ENCODE results near the gene YIPF1.
A peak's percentile ranks its signal among the peaks of the same experiment; 100 is the strongest.
"Not testable (repeated sequence)": the region's sequence is repeated elsewhere in the genome, so short reads cannot be mapped to it uniquely, and the experiment has no call there.

The YIPF1 gene

DNA sequence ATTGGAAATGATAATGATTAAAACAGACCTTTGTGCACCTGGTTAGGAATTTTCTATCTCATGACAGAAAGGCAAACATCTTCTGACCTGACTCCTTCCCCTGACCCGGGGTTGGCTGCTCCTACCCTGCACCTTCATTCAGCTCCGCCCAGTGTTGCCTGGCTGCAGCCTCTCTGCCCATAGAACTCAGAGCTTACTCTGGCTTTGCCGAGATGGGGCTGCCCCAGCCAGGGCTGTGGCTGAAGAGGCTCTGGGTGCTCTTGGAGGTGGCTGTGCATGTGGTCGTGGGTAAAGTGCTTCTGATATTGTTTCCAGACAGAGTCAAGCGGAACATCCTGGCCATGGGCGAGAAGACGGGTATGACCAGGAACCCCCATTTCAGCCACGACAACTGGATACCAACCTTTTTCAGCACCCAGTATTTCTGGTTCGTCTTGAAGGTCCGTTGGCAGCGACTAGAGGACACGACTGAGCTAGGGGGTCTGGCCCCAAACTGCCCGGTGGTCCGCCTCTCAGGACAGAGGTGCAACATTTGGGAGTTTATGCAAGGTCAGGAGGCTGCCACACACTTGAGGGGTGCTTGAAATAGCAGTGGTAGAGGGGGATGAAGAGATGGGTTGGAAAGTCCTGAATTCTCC is 4.5 kb upstream of the YIPF1 start, which contains the start of gene DIO1:
Gene DIO1, plus strand, starts transcription at position 189 of the 638 bp plus-strand sequence. Its CDS starts 24 bp downstream, at position 213.
- DNase-seq = no peak

DNA sequence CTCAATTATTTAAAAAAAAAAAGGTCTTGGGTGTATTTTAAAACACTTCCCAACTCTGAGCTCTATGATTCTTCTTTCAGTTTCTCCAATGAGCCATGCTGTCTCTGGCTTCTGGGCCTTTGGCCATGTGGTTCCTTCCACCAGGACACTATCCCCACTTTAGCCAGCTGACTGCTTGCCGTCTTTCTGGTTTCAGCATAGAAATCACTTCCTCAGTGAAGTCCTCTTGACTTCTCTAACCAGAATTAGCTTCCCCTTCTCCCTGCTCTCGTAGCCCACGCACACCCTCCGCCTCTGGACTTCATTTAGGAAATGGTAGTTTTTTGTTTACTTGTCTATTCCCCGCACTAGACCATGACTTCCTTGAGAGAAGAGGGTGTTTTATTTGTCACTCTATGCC is 3.3 kb upstream of the YIPF1 start:
- DNase-seq = no peak

DNA sequence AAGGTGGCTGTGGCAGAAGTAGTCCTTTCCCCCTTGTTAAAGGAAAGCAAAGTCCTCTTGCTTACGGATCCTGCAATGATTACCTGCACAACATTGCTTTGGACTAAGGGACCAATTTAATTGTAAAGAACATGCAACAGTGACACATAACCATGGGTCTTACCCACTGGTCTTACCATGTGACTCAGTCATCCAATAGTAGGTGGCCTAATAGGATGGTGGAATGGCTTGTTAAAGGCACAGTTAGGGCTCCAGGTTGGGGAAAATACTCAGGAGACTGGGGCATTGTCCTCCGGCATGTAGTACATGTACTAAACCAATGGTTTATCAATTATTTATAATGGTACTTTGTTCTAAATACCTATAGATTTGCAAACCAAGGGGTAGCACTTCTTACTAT is 2.1 kb upstream of the YIPF1 start:
- DNase-seq = no peak

DNA sequence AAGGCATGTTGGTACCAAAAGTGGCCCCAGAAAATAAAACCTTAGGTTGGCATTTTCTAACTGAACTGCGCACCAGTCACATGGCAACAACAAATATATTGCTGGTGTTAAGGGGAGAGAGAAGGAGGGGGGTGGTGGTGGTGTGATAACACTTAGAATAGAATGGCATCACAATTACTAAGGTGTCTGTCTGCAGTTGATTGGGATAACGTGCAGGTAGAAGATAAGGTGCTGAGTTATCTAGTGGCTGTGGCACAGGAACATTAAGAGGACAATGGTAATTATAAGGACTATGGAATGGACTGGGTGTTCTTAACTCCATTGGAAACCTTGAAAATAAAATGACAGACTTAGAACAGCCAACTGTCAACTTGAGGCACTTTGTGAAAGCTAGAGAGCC is 1.4 kb upstream of the YIPF1 start:
- no peak for DNase-seq

DNA sequence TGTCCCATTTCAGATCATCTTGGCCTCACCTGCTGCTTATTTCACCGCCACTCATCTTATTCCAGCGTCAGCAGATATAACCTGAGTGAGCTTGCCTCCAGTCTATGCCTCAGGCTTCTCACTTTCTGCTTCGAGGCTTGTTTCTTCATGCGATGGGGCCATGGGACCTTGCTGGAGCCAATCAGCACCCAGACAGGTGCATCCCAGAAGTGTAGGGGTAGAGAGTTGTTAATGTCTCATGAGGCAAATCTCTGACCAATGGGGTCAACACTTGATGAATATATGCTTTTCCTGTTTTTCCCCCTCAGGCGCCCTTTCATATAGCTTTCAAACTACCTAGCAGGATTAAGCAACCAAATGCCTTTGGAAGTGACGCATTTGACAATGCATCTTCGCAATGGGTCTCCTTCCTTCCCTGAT is 935 bp upstream of the YIPF1 start:
- DNase-seq = no peak

DNA sequence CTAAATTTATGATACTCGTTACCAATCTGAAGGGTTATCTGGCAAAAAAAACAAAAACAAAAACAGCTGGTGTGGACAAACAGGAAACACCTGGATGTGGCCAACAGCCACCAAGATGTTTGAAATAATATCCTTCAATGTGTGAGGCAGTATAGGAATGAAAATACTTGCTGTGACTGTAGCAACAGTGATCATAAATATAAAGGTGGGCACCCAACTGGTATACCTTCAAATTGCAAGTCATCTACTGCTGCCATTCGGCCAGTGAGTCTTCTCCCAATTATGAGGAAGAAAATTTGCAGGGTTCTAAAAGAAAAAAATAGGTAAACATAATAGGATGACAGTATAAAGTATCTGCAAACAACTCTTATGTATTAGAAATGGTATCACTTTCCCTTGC is 916 bp downstream of the YIPF1 start:
- DNase-seq = no peak

DNA sequence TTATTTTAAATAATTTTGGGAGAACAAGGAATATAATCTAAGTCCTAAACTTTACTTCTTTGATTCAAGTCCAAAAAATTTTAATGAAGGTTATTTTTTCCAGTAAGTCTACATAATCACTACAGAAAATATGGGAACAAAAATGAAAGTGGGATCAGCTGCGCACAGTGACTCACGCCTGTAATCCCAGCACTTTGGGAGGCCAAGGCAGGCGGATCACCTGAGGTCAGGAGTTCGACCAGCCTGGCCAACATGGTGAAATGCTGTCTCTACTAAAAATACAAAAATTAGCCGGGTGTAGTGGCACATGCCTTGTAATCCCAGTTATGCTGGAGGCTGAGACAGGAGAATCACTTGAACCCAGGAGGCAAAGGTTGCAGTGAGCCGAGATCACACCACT is 6.0 kb downstream of the YIPF1 start:
- not testable (repeated sequence) for DNase-seq

DNA sequence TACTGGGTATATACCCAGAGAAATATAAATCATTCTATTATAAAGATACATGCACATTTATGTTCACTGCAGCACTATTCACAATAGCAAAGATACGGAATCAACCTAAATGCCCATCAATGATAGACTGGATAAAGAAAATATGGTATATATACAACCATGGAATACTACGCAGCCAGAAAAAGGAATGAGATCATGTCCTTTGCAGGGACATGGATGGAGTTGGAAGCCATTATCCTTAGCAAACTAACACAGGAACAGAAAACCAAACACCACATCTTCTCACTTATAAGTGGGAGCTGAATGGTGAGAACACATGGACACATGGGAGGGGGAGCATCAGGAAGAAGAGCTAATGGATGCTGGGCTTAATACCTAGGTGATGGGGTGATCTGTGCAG is 7.7 kb downstream of the YIPF1 start:
- DNase-seq = not testable (repeated sequence)

DNA sequence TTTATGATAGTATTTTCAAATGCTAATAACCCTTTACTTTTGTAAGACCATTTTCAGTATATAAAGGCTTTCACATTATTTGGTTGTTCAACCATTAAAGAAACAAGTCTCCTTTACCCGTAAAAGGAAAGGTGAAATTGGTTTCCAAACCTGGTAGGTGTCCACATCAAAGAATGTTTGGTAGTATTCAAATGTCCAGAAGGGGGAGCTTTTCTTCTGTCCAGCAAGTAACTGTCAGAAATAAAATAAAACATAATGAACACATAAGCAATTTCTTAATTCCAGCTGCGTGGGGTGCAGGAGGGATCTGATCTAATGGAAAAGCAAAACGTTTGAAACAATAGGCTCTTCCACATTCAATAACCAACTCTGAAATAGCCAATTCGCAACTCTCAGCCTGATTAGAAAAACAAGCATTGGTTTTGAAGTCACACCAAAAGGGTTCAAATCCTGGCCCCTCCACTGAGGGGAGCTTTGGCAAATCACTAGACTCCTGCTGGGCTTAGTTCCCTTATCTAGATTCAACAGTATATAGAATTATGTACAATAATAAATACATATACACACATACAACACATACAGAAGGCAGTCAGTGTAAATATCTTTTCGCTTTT is 11.0 kb downstream of the YIPF1 start:
- DNase-seq = no peak

DNA sequence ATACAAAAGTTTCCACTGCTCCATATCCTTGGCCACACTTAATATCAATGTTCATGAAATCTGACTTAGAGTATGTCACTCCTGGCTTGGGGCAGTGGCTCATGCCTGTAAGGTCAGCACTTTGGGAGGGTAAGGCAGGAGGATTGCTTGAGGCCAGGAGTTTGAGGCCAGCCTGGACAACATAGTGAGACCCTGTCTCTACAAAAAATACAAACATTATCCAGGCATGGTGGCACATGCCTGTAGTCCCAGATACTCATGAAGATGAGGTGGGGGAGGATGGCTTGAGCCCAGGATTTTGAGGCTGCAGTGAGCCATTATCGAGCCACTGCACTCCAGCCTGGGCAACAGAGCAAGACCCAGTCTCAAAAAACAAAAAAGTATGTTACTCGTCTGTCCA is 14.4 kb downstream of the YIPF1 start:
- not testable (repeated sequence) for DNase-seq

DNA sequence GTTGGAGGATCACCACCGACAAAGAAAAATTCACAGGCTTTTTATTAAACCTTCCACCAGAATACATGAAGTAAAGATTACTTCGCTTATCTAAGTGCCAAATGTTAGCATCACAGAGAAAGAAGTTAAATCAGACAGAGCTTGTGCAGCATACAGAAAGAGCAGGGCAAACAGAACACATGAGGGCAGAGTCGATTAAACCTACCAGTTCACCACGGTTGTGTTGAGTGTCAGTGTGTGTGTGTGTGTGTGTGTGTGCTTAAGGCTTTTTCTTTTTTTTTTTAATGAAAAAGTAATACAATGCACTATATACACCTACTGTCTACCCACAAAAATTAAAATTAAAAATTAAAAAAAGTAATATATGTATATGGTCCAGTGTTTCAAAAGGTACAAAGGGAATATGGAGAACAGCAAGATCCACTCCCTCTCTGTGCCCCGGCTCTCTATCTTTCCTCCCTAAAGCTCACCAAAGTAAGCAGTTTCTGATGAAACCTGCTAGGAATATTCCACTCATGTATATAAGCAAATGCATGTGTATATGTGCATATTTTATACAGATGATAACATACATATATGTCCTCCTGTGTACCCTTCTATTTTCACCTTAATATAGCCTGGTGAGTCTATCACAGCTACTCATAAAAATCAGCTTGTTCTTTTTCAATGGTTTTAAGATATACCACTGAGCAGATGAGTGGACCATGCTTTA is 17.7 kb downstream of the YIPF1 start:
- no peak for DNase-seq

DNA sequence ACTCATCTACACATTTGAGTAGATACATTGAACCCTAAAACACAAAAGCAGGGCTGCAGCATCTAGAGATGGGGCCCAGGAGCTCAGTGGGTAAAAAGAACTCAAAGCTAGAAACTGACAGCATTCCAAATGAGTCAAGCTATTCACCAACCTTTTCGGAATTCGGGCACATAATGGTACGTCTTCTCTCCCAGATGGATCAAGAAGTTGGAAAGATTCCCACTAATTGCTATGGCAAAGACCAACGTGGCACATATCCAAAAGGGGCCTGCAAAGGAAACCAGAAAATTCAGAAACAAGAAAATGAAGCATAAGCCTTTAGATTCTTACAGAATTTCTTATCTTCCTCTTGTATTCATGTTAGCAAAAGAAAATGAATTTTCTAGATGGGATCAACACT is 18.4 kb downstream of the YIPF1 start:
- DNase-seq = no peak

DNA sequence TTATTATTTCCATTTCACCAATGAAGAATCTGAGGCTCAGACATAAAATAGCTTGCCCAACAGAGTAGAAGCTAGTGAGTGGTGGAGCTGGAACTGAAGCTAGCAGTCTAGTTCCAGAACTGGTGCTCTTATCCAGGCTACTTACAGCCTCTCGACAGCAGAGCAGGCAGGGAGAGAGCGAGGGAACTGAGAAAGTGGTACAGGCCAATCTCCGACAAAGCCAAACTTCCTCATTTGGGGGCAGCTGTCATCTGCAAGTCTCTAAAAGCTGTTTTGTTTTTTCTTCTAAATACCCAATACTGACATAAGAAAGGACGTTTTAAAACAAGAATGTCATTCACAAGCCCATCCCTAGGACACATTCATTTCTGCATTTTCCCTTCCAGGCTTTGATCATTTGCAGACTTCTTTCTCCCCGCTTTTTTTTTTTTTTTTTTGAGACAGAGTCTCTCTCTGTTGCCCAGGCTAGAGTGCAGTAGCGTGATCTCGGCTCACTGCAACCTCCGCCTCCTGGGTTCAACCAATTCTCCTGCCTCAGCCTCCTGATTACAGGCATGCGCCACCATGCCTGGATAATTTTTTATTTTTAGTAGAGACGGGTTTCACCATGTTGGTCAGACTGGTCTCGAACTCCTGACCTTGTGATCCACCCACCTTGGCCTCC is 20.0 kb downstream of the YIPF1 start:
- no peak for DNase-seq

DNA sequence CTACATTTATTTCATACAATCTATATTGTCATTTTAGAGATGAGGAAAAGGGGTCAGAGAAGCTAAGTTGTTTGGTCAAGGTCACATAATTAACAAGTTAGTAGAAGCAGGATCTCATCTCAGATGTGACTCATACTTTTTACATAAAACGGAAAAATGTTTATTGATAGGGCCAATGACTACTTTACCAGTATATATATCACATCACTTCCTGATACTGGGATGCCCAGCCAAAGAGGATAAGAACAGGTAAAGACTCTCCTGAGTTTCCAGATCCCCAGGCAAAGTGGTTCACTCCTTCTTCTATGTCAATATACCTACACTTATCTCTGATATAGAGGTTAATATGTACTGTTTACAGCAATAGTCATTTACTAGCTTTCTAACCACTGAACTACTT is 21.0 kb downstream of the YIPF1 start:
- no peak for DNase-seq

DNA sequence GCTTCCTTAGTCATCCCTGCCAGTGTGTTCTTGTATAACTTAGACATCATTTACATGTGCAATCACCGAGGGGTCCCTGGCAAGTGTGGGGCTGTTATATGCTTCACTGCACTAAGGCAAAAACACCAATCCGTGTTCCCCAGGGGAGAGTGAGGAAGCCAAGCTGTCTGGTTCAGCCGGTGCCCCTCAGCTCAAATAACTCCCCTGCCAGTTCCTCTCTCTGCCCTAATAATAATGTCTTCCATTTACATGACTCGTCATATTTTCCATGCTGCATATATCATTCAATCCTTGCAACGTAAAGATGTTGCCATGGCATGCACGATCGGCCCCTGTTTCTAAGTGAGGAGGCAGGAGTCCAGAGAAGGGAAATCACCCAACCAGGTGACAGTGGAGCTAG is 27.1 kb downstream of the YIPF1 start:
- DNase-seq = no peak

DNA sequence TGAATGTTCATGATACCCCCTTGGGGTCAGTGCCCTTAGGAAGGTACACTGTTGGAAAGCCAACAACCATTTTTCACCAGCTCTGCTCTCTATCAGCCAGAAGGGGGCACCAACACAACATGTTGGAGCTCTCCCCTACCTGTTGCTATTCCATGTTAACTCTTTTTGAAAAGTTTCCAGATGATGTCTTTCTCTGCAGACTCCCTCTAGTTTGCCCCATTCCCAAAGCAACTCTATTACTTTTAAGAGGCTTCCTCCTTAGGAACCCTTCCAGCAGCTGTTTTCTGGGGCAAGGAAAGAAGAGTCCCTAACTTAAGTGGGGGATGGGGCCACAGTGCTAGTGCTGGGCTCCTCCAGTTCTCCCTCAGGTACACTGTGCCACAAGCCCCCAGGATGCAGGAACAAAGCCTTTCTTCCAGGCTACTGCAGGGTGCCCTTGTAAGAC is 28.6 kb downstream of the YIPF1 start:
- DNase-seq = no peak

DNA sequence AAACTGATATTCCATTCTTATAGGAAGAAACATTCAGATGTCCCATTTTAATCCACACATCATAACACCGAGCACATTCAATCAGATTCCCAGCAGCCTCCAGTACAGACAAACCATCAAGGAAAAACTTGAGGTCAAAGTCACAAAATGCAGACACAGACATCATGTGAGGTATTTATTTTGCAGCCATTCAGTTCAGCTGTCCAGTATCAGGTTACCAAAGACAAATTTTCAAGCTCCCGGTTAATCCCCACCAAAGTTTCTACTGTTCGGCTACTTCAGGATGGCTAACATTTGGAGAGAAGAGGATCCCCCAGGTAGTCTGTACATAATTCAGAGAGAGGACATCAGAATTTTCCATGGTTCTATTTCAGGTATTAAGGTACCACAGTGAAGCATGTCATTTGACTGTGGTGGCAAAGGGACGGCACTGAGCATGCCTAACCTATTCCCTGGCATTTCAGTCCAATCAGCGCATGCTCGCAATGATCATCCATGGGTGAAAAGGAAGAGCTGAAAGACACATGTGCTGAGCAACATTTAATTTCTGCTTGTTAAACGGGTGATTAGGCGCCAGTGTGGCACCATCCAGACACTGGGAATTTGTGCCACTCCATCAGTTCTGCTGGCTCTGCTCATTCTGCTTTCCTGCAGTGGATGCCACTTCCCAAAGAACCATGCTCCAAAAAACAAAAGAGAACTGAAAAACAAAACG is 37.9 kb downstream of the YIPF1 start:
- DNase-seq = no peak

DNA sequence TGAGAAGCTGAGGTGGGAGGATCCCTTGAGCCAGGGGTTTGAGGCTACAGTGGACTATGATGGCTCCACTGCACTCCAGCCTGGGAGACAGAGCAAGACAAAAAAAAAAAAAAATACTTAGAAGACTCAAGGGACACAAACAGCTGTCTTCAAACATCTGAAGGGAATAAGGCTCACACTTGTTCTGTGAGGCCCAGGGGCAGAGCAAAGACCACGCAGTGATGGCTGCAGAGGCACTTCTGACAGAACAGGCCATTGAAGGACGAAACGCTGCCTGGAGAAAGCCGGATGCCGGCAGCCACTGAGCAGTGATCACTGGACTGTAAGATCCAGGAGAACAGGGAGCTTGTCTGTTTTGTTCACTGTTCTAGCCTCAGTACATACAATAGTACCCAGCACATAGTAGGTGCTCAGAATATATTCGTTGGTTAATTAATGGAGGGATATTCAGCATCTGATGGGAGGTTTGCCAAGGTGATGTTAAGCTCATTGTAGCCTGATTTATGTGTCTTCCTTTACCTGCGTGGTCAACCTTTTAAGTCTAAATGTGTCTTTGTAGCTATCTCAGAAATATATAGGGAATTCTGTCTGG is 39.4 kb downstream of the YIPF1 start:
- DNase-seq = no peak

DNA sequence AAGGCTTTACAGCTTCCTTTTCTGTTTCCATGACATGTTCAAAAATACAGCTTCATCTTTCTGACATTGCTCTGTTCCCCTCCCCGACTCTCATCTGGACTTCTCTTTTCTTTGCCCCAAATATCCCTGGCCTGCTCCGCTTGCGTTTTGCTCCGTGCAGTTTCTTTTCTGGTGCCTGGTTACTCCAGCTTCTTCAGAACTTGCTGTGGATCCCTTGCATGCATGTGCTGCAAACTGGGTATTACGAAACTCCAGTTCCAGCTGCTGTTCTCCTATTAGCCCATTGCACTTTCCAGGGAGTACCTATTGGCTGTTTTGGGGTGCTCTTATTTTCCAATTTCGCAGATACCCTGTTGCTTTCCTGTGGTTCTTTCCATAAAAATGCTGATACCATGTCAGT is 41.6 kb downstream of the YIPF1 start:
- DNase-seq = no peak

DNA sequence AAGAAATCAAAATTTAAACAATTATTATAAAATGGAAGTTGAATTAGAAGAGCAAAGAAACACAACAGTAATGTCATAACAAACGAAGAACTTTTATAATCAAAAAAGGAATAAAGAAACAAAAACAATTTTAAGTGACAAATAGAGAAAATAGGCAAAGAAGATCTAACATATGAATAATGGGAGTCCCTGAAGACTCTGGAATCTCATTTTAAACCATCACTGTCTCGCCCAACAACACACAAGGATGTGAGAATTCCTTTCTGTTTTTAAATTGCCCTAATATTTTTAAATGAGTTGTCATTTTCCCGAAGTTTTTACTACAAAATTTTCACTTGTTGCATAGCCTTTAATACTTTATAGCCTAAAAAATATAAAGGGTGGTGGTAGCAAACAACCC is 47.2 kb downstream of the YIPF1 start:
- no peak for DNase-seq

DNA sequence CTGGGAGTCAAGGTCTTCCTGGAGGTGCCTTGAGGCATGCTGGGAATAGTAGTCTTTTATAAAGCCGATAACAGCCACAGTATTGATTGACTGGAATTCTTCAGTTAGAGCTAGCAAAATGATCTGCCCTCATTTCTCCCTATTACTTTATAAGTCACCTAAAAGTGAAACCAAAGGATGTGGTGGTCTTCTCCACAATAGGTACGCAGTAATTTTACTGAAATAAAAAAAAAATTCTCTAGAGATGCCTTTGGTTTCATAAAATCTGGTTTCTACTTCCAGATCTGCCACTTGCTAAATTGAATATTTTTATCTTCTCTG is 51.0 kb downstream of the YIPF1 start:
- DNase-seq = no peak

DNA sequence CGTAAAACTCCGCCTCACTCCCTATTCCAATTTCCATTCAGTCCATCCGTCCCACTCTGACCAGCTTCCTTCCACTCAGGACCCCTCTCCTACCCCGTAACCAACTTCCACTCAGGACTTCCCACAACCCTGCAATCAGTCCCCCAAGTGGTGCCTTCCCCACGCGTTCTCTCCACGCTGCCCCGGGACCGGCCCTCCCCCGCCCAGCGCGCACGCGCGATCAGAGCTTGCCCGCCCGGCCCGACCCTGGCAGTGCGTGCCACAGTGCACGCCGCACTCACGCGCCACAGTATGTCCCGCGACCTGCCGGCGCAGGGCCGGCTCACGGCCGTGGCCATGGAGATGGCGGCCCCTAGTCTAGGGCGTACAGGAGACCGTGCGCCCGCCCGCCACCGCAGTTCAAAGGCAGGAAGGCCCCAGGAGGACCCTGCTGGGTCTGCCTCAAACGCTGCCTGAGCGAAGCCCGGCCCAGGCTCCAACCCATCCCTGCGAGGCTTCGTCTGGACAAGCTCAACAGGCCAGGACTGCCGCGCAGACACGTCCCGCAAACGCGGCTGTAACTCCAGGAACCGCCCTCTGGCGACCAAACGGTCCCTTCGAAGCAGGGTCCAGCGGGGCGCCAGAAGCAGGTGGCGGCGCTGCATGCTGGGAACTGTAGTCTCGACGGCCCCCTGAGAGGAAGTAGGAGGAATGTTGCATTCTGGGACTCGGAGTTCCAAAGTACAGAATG is 51.5 kb downstream of the YIPF1 start, which contains the start of gene NDC1:
Gene NDC1, minus strand, starts transcription at position 373 of the 730 bp plus-strand sequence. Its CDS starts 35 bp downstream, at position 338.
- DNase-seq = peak; percentile 92

Data from activated CD8-positive, alpha-beta memory T cell treated with anti-CD3 and anti-CD28 coated beads, Interleukin-2, amount 50 U/mL, for 48 hours (primary cell).